ENCODE results near the gene UBE2E2.

- no peak for TF ChIP-seq POLR2A (IDR thresholded peaks at IDR 0.05)
- TF ChIP-seq CTCF (IDR thresholded peaks at IDR 0.05) = no peak
These were observed 420.7 kb downstream of the UBE2E2 start for GRCh38 chr3:23623844-23624243.

Data from esophagus squamous epithelium (tissue), 4 donors.